CD4-positive, alpha-beta memory T cell (primary cell): Measurements from ENCODE around the gene COL4A2. TPM values are rescaled to one million over a fixed set of nuclear protein-coding genes. Genes with fewer than 3 reads are reported as not detected.

Experiments used
- CTCF ChIA-PET: fragments of 350-600 bp; sonication (Branson Sonifier 250); formaldehyde crosslinking; loops from one replicate; lab custom pipeline; 2021; ENCODE audit warnings: inconsistent platforms; ENCODE audit not compliant: partially characterized antibody; lab: Charles Lee
- POLR2A ChIA-PET: fragments of 350-600 bp; sonication (Branson Sonifier 250); formaldehyde crosslinking; loops from one replicate; lab custom pipeline; 2021; ENCODE audit not compliant: partially characterized antibody; lab: Charles Lee
- DNase-seq, 5 donors: peaks; one replicate each; pipeline versions ENCODE4 v3.0.0 to v3.0.0-alpha.2; 2020 to 2022; ENCODE audit warnings: mixed read lengths in 1 of 5
- H3K27ac ChIP-seq: one replicate; pipeline ENCODE4 v1.7.0; 2013; ENCODE audit warnings: low read depth, low read length
- H3K27me3 ChIP-seq: 2 replicates; pipeline ENCODE4 v1.7.0; 2013; ENCODE audit warnings: mild to moderate bottlenecking, low read length, moderate library complexity; ENCODE audit not compliant: insufficient read depth
- H3K36me3 ChIP-seq: 2 replicates; pipeline ENCODE4 v1.7.0; 2013; ENCODE audit warnings: mild to moderate bottlenecking, low read length, moderate library complexity; ENCODE audit not compliant: insufficient read depth
- H3K4me1 ChIP-seq: 2 replicates; pipeline ENCODE4 v1.7.0; 2013; ENCODE audit warnings: mild to moderate bottlenecking, low read length, moderate library complexity; ENCODE audit not compliant: insufficient read depth
- H3K4me3 ChIP-seq, 2 donors: one replicate each; pipeline ENCODE4 v1.7.0; 2013; ENCODE audit warnings: low read length in 2 of 2, mild to moderate bottlenecking in 1 of 2
- H3K9me3 ChIP-seq, 2 donors: one replicate each; pipeline ENCODE4 v1.7.0; 2013; ENCODE audit warnings: low read length in 2 of 2, control low read depth in 1 of 2; ENCODE audit not compliant: control insufficient read depth in 1 of 2
- H3K27ac Mint-ChIP-seq, 7 donors: one replicate each; pipeline ENCODE4 v1.8.0; 2020 to 2021; ENCODE audit warnings: mixed read lengths in 7 of 7, mild to moderate bottlenecking in 6 of 7, inconsistent platforms in 3 of 7, moderate library complexity in 3 of 7
- H3K27me3 Mint-ChIP-seq, 2 donors: one replicate each; pipeline ENCODE4 v1.8.0; 2020 to 2021; ENCODE audit warnings: mixed read lengths in 2 of 2
- H3K36me3 Mint-ChIP-seq, 2 donors: one replicate each; pipeline ENCODE4 v1.8.0; 2020 to 2021; ENCODE audit warnings: mixed read lengths in 2 of 2, inconsistent platforms in 1 of 2, mild to moderate bottlenecking in 1 of 2
- H3K4me1 Mint-ChIP-seq, 4 donors: one replicate each; pipeline ENCODE4 v1.8.0; 2020 to 2021; ENCODE audit warnings: mixed read lengths in 4 of 4, mild to moderate bottlenecking in 1 of 4
- H3K4me3 Mint-ChIP-seq, 8 donors: one replicate each; pipeline ENCODE4 v1.8.0; 2020 to 2021; ENCODE audit warnings: mixed read lengths in 8 of 8, mild to moderate bottlenecking in 7 of 8, moderate library complexity in 6 of 8, inconsistent platforms in 3 of 8
- H3K9me3 Mint-ChIP-seq, 8 donors: one replicate each; pipeline ENCODE4 v1.8.0; 2020 to 2021; ENCODE audit warnings: mixed read lengths in 8 of 8, mild to moderate bottlenecking in 5 of 8, inconsistent platforms in 3 of 8, moderate library complexity in 1 of 8
- intact Hi-C: fragments of 100-400 bp; cut with micrococcal nuclease; formaldehyde crosslinking; loops from one replicate; pipeline ENCODE4 v1.15.1; 2023
- polyA plus RNA-seq, 2 donors: library from polyadenylated mRNA; unstranded; fragments of 300-500 nt; fragmentation: Illumina TruSeq; gene quantifications; one replicate each; pipeline ENCODE4 v1.2.3, GENCODE V29; 2021
- total RNA-seq, 2 experiments: library from RNA; stranded (reverse); gene quantifications; one replicate each; pipeline ENCODE4 v1.2.3, GENCODE V29; 2021

The COL4A2 gene
- total and polyA plus RNA-seq, 4 experiments from 2014 or later, result not detected

GRCh38 chr13:110521946-110522345 is 214.9 kb downstream of the COL4A2 start:
- Mint-ChIP-seq H3K36me3 (peaks cover 0 to 4% of the 10 kb centered on the region in 2 donors), H3K4me1 (peaks cover 16 to 32% (median 24%) of the 10 kb centered on the region in 4 donors), H3K27me3 (peaks cover 0 to 2% of the 10 kb centered on the region in 2 donors), H3K27ac (no peak overlapping the region), H3K4me3 (no peak overlapping the region), H3K9me3 (no peaks in the 10 kb centered on the region)
- Histone ChIP-seq H3K27ac (no peak overlapping the region), H3K27me3 (no peaks in the 10 kb centered on the region), H3K4me1 (peaks cover 17% of the 10 kb centered on the region), H3K9me3 (no peaks in the 10 kb centered on the region), H3K36me3 (no peaks in the 10 kb centered on the region), H3K4me3 (no peak overlapping the region)
- ChIA-PET CTCF (interaction anchor here (0.6 kb wide), 1 partner anchor 19 kb away, joined by 3 read pairs; no protein-coding TSS in a partner anchor), POLR2A (no interaction called here)
- intact Hi-C loops, result no loop called here
- no peak for DNase-seq

- H3K4me1 Mint-ChIP-seq, result peaks cover 16 to 33% (median 25%) of the 10 kb centered on the region in 4 donors
- H3K36me3 ChIP-seq, result no peaks in the 10 kb centered on the region
- no peak for DNase-seq
- no peak overlapping the region for H3K27ac ChIP-seq
- H3K36me3 Mint-ChIP-seq, result peaks cover 0 to 4% of the 10 kb centered on the region in 2 donors
- H3K9me3 ChIP-seq, result no peaks in the 10 kb centered on the region
- peaks cover 17% of the 10 kb centered on the region for H3K4me1 ChIP-seq
- CTCF ChIA-PET, result no interaction called here
- H3K9me3 Mint-ChIP-seq, result no peaks in the 10 kb centered on the region
- H3K27me3 ChIP-seq, result no peaks in the 10 kb centered on the region
- H3K27ac Mint-ChIP-seq, result peak overlapping the region in 1 of 7 donors; percentile 50
- H3K4me3 Mint-ChIP-seq, result no peak overlapping the region
- no peak overlapping the region for H3K4me3 ChIP-seq
- no peaks in the 10 kb centered on the region for H3K27me3 Mint-ChIP-seq
- POLR2A ChIA-PET, result no interaction called here
- intact Hi-C loops, result no loop called here
These were observed 215.6 kb downstream of the COL4A2 start for GRCh38 chr13:110522721-110523120.

GRCh38 chr13:110523180-110523579 is 216.1 kb downstream of the COL4A2 start:
- H3K4me1 ChIP-seq, result peaks cover 17% of the 10 kb centered on the region
- intact Hi-C loops, result no loop called here
- DNase-seq, result no peak
- POLR2A ChIA-PET, result no interaction called here
- no peaks in the 10 kb centered on the region for H3K9me3 Mint-ChIP-seq
- no peak overlapping the region for H3K4me3 ChIP-seq
- H3K36me3 ChIP-seq, result no peaks in the 10 kb centered on the region
- no peaks in the 10 kb centered on the region for H3K27me3 ChIP-seq
- no peaks in the 10 kb centered on the region for H3K9me3 ChIP-seq
- no peak overlapping the region for H3K27ac ChIP-seq
- no peak overlapping the region for H3K4me3 Mint-ChIP-seq
- H3K27ac Mint-ChIP-seq, result no peak overlapping the region
- CTCF ChIA-PET, result no interaction called here
- H3K36me3 Mint-ChIP-seq, result peaks cover 0 to 4% of the 10 kb centered on the region in 2 donors
- no peaks in the 10 kb centered on the region for H3K27me3 Mint-ChIP-seq
- peaks cover 16 to 33% (median 25%) of the 10 kb centered on the region in 4 donors for H3K4me1 Mint-ChIP-seq

- no peak for DNase-seq
- Mint-ChIP-seq H3K4me3 (peak overlapping the region in 6 of 8 donors; percentile 26 to 72 (median 52)), H3K27me3 (no peaks in the 10 kb centered on the region), H3K9me3 (no peaks in the 10 kb centered on the region), H3K4me1 (peaks cover 18 to 33% (median 25%) of the 10 kb centered on the region in 4 donors), H3K36me3 (peaks cover 0 to 4% of the 10 kb centered on the region in 2 donors), H3K27ac (peak overlapping the region in 1 of 7 donors; percentile 69)
- CTCF ChIA-PET, result interaction anchor here (1.4 kb wide), 1 partner anchor 9 kb away, joined by 3 read pairs; no protein-coding TSS in a partner anchor
- Histone ChIP-seq H3K36me3 (no peaks in the 10 kb centered on the region), H3K4me3 (no peak overlapping the region), H3K27ac (no peak overlapping the region), H3K9me3 (no peaks in the 10 kb centered on the region), H3K27me3 (no peaks in the 10 kb centered on the region), H3K4me1 (peaks cover 17% of the 10 kb centered on the region)
- intact Hi-C loops, result no loop called here
- POLR2A ChIA-PET, result no interaction called here
These were observed 216.9 kb downstream of the COL4A2 start for GRCh38 chr13:110523838-110524540.

- Mint-ChIP-seq H3K4me1 (peaks cover 18 to 33% (median 25%) of the 10 kb centered on the region in 4 donors), H3K4me3 (peak overlapping the region in 7 of 8 donors; percentile 6 to 72 (median 57)), H3K9me3 (no peaks in the 10 kb centered on the region), H3K27me3 (no peaks in the 10 kb centered on the region), H3K36me3 (peaks cover 0 to 3% of the 10 kb centered on the region in 2 donors), H3K27ac (peak overlapping the region in 2 of 7 donors; percentile 35 to 80)
- Histone ChIP-seq H3K27ac (no peak overlapping the region), H3K36me3 (no peaks in the 10 kb centered on the region), H3K27me3 (no peaks in the 10 kb centered on the region), H3K4me3 (no peak overlapping the region), H3K4me1 (peaks cover 17% of the 10 kb centered on the region), H3K9me3 (no peaks in the 10 kb centered on the region)
- ChIA-PET POLR2A (no interaction called here), CTCF (interaction anchor here (1.4 kb wide), 1 partner anchor 10 kb away, joined by 3 read pairs; no protein-coding TSS in a partner anchor)
- intact Hi-C loops, result no loop called here
- DNase-seq, result peak in 1 of 5 donors; percentile 7
These were observed 217.6 kb downstream of the COL4A2 start for GRCh38 chr13:110524541-110525257.

- H3K36me3 ChIP-seq, result no peaks in the 10 kb centered on the region
- Mint-ChIP-seq H3K27me3 (no peaks in the 10 kb centered on the region), H3K36me3 (no peaks in the 10 kb centered on the region), H3K4me3 (peak overlapping the region in 6 of 8 donors; percentile 6 to 57 (median 36)), H3K9me3 (no peaks in the 10 kb centered on the region), H3K4me1 (peaks cover 18 to 33% (median 25%) of the 10 kb centered on the region in 4 donors), H3K27ac (peak overlapping the region in 4 of 7 donors; percentile 10 to 57 (median 42))
- DNase-seq, result peak in 2 of 5 donors; percentile 4 to 6
- H3K4me3 ChIP-seq, result no peak overlapping the region
- peaks cover 17% of the 10 kb centered on the region for H3K4me1 ChIP-seq
- ChIA-PET CTCF (interaction anchor here (1.1 to 1.4 kb wide), 2 partner anchors 10 to 70 kb away, joined by 3 to 4 read pairs; no protein-coding TSS in a partner anchor), POLR2A (no interaction called here)
- intact Hi-C loops, result no loop called here
- H3K27me3 ChIP-seq, result no peaks in the 10 kb centered on the region
- H3K27ac ChIP-seq, result no peak overlapping the region
- H3K9me3 ChIP-seq, result no peaks in the 10 kb centered on the region
These were observed 218.5 kb downstream of the COL4A2 start for GRCh38 chr13:110525328-110526319.
